Eye (tissue), 1 donor: ENCODE results near the gene ING5.
A peak's percentile ranks its signal among the peaks of the same experiment; 100 is the strongest.

Source experiments
- DNase-seq: peaks from one replicate; pipeline ENCODE4 v3.0.0-alpha.2; 2015

The ING5 gene

GRCh38 chr2:241672243-241673188 is 29.3 kb upstream of the ING5 start:
- no peak for DNase-seq

- DNase-seq = no peak
Measured at GRCh38 chr2:241673189-241673663, 28.6 kb upstream of the ING5 start.

- no peak for DNase-seq
Measured at GRCh38 chr2:241673797-241674725, 27.8 kb upstream of the ING5 start.

GRCh38 chr2:241675885-241676284 is 26.0 kb upstream of the ING5 start:
- no peak for DNase-seq

GRCh38 chr2:241676665-241677064 is 25.2 kb upstream of the ING5 start:
- DNase-seq = no peak

GRCh38 chr2:241677392-241677791 is 24.4 kb upstream of the ING5 start:
- no peak for DNase-seq

GRCh38 chr2:241678307-241678706 is 23.5 kb upstream of the ING5 start:
- DNase-seq = no peak

GRCh38 chr2:241678784-241679540 is 22.9 kb upstream of the ING5 start:
- DNase-seq = no peak

- DNase-seq = no peak
Measured at GRCh38 chr2:241680044-241680443, 21.8 kb upstream of the ING5 start.

- DNase-seq = no peak
Measured at GRCh38 chr2:241680827-241681599, 20.8 kb upstream of the ING5 start.

- no peak for DNase-seq
Measured at GRCh38 chr2:241686324-241686649, 15.6 kb upstream of the ING5 start.

GRCh38 chr2:241686650-241687425 is 15.0 kb upstream of the ING5 start, which contains the start of gene DTYMK:
TSS of gene DTYMK (minus strand) at chr2:241686815. CDS start at chr2:241686783, 32 bp downstream.
- peak; percentile 98 for DNase-seq

- DNase-seq = no peak
Measured at GRCh38 chr2:241689306-241689705, 12.5 kb upstream of the ING5 start.

- no peak for DNase-seq
Measured at GRCh38 chr2:241690202-241690717, 11.6 kb upstream of the ING5 start.

- no peak for DNase-seq
Measured at GRCh38 chr2:241692448-241692847, 9.4 kb upstream of the ING5 start.

GRCh38 chr2:241695651-241696050 is 6.2 kb upstream of the ING5 start:
- DNase-seq = no peak

- no peak for DNase-seq
Measured at GRCh38 chr2:241701149-241701398, 765 bp upstream of the ING5 start.

GRCh38 chr2:241702155-241703031 is 554 bp downstream of the ING5 start:
- peak; percentile 95 for DNase-seq

GRCh38 chr2:241703032-241703604 is 1.3 kb downstream of the ING5 start:
- peak; percentile 51 for DNase-seq

GRCh38 chr2:241706537-241706936 is 4.7 kb downstream of the ING5 start:
- peak; percentile 26 for DNase-seq
